K562 (cell line): ENCODE data around the gene LETM1. TPM values are rescaled to one million over a fixed set of nuclear protein-coding genes. Genes with fewer than 3 reads are reported as not detected.

Experiments
- BHLHE40 ChIP-seq: IDR thresholded peaks from 2 replicates; pipeline ENCODE4 v1.6.1; 2011; ENCODE audit warnings: low read length, improper control_type of control experiment
- BRF1 ChIP-seq: IDR thresholded peaks from 3 replicates; pipeline ENCODE4 v1.6.1; 2011; ENCODE audit warnings: borderline replicate concordance, mild to moderate bottlenecking; ENCODE audit not compliant: insufficient read length; ENCODE audit errors: extremely low read depth
- CBFA2T2 ChIP-seq: fragments of 450-650 bp; conservative IDR thresholded peaks from 2 replicates; pipeline ENCODE4 v1.6.1; 2017; ENCODE audit warnings: mild to moderate bottlenecking
- CREB1 ChIP-seq, 2 experiments: sonication (generic) in 1 of 2; formaldehyde crosslinking in 1 of 2; IDR thresholded peaks; 2 replicates each; pipeline versions ENCODE4 v1.6.1 to v1.8.0; 2012 to 2022; ENCODE audit warnings: inconsistent platforms in 1 of 2, mild to moderate bottlenecking in 1 of 2, missing genetic modification reagents in 1 of 2, moderate library complexity in 1 of 2
- EP300 ChIP-seq: IDR thresholded peaks from 2 replicates; pipeline ENCODE4 v1.6.1; 2012; ENCODE audit warnings: low read length, improper control_type of control experiment
- ETS1 ChIP-seq: conservative IDR thresholded peaks from 2 replicates; pipeline ENCODE4 v1.6.1; 2011; ENCODE audit warnings: low read depth, mild to moderate bottlenecking, low read length; ENCODE audit not compliant: control insufficient read depth
- EZH2 ChIP-seq: IDR thresholded peaks from 2 replicates; pipeline ENCODE4 v1.6.1; 2012; ENCODE audit warnings: low read depth, mild to moderate bottlenecking, inconsistent platforms, low read length, borderline replicate concordance
- FIP1L1 ChIP-seq: fragments of 200-400 bp; formaldehyde crosslinking; IDR thresholded peaks from 2 replicates; pipeline ENCODE4 v1.6.1; 2018; ENCODE audit warnings: mild to moderate bottlenecking, low read depth, low read length; ENCODE audit not compliant: poor library complexity, severe bottlenecking
- KAT7 ChIP-seq: sonication (generic); formaldehyde crosslinking; IDR thresholded peaks from 2 replicates; pipeline ENCODE4 v1.8.0; 2022; ENCODE audit warnings: missing genetic modification reagents, mild to moderate bottlenecking, borderline replicate concordance
- L3MBTL2 ChIP-seq: fragments of 450-650 bp; IDR thresholded peaks from 2 replicates; pipeline ENCODE4 v1.6.1; 2016; ENCODE audit warnings: mild to moderate bottlenecking, moderate library complexity
- MECOM ChIP-seq: fragments of 250-450 bp; sonication (Bioruptor Pico); IDR thresholded peaks from 2 replicates; pipeline ENCODE4 v1.8.0; 2022; ENCODE audit warnings: inconsistent platforms
- RAD21 ChIP-seq, 2 experiments: fragments of 250-450 bp in 1 of 2; fragments of 450-650 bp in 1 of 2; sonication (Bioruptor Pico) in 1 of 2; formaldehyde crosslinking in 1 of 2; IDR thresholded peaks in 1 of 2; conservative IDR thresholded peaks in 1 of 2; 2 replicates each; pipeline versions ENCODE4 v1.4.0 to v1.8.0; 2020 to 2022; ENCODE audit warnings: mild to moderate bottlenecking in 2 of 2, moderate library complexity in 1 of 2
- RBFOX2 ChIP-seq: fragments of 200-400 bp; formaldehyde crosslinking; IDR thresholded peaks from 2 replicates; pipeline ENCODE4 v1.6.1; 2017; ENCODE audit warnings: low read depth, mild to moderate bottlenecking, low read length, moderate library complexity
- ZEB2 ChIP-seq: fragments of 450-650 bp; IDR thresholded peaks from 2 replicates; pipeline ENCODE4 v1.6.1; 2016
- polyA plus RNA-seq, 8 experiments: library from polyadenylated mRNA; depleted of rRNA in 4 of 8; stranded (reverse) in 5 of 8; unstranded in 3 of 8; fragments of >200 nt; fragmentation: Nextera tagmentation in 2 of 8; fragmentation: Illumina TruSeq in 1 of 8; extraction: Ambion mirVana in 2 of 8; extraction: Trizol in 1 of 8; gene quantifications; 2 replicates each; pipeline versions ENCODE4 v1.2.1 to v1.2.3, GENCODE V29; 2011 to 2014; ENCODE audit warnings: inconsistent platforms in 1 of 8, missing spikeins in 1 of 8
- total RNA-seq, 7 experiments: library from RNA; depleted of rRNA in 6 of 7; stranded (reverse); fragments of >200 nt in 6 of 7; fragmentation: Illumina TruSeq in 2 of 7; extraction: Trizol in 2 of 7; gene quantifications; 2 replicates each; pipeline versions ENCODE4 v1.2.1 to v1.2.3, GENCODE V29; 2011 to 2021; ENCODE audit warnings: low replicate concordance in 1 of 7
- TF ChIP-seq, protein P1 (sequence below): fragments of 250-450 bp; sonication (Bioruptor Pico); IDR thresholded peaks from 2 replicates; pipeline ENCODE4 v1.4.0; 2020
- TF ChIP-seq, protein P2 (sequence below), 3 experiments: IDR thresholded peaks in 2 of 3; conservative IDR thresholded peaks in 1 of 3; 2 replicates each; pipeline ENCODE4 v1.5.1; 2011 to 2012; ENCODE audit warnings: low read length in 3 of 3, mild to moderate bottlenecking in 3 of 3, control low read depth in 2 of 3, improper control_type of control experiment in 1 of 3, inconsistent platforms in 1 of 3, low read depth in 1 of 3, mixed read lengths in 1 of 3, moderate library complexity in 1 of 3; ENCODE audit not compliant: insufficient read depth in 2 of 3

LETM1 gene
- total and polyA plus RNA-seq, 9 of the 15 experiments (the other 6 are each of a cell fraction or from before 2014, with no cell fraction given): 3.9 to 109 (median 35.0) TPM

GRCh38 chr4:1899149-1900086 lies 43.5 kb upstream of the LETM1 start (continued):
- no peak for TF ChIP-seq EZH2
- TF ChIP-seq, protein P1, sequence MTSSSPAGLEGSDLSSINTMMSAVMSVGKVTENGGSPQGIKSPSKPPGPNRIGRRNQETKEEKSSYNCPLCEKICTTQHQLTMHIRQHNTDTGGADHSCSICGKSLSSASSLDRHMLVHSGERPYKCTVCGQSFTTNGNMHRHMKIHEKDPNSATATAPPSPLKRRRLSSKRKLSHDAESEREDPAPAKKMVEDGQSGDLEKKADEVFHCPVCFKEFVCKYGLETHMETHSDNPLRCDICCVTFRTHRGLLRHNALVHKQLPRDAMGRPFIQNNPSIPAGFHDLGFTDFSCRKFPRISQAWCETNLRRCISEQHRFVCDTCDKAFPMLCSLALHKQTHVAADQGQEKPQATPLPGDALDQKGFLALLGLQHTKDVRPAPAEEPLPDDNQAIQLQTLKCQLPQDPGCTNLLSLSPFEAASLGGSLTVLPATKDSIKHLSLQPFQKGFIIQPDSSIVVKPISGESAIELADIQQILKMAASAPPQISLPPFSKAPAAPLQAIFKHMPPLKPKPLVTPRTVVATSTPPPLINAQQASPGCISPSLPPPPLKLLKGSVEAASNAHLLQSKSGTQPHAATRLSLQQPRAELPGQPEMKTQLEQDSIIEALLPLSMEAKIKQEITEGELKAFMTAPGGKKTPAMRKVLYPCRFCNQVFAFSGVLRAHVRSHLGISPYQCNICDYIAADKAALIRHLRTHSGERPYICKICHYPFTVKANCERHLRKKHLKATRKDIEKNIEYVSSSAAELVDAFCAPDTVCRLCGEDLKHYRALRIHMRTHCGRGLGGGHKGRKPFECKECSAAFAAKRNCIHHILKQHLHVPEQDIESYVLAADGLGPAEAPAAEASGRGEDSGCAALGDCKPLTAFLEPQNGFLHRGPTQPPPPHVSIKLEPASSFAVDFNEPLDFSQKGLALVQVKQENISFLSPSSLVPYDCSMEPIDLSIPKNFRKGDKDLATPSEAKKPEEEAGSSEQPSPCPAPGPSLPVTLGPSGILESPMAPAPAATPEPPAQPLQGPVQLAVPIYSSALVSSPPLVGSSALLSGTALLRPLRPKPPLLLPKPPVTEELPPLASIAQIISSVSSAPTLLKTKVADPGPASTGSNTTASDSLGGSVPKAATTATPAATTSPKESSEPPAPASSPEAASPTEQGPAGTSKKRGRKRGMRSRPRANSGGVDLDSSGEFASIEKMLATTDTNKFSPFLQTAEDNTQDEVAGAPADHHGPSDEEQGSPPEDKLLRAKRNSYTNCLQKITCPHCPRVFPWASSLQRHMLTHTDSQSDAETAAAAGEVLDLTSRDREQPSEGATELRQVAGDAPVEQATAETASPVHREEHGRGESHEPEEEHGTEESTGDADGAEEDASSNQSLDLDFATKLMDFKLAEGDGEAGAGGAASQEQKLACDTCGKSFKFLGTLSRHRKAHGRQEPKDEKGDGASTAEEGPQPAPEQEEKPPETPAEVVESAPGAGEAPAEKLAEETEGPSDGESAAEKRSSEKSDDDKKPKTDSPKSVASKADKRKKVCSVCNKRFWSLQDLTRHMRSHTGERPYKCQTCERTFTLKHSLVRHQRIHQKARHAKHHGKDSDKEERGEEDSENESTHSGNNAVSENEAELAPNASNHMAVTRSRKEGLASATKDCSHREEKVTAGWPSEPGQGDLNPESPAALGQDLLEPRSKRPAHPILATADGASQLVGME (CRISPR knock-in tag): peak; percentile 91; the same call in 1 of the 2 replicates
- TF ChIP-seq L3MBTL2: peak; percentile 35; the same call in 1 of the 2 replicates
- peak; percentile 88 to 90 for TF ChIP-seq RAD21 (CRISPR knock-in tag; conservative IDR thresholded peaks at IDR 0.05 in 1 of 2, IDR thresholded peaks at IDR 0.05 in 1 of 2)
- TF ChIP-seq BHLHE40: peak; percentile 30; the same call in 1 of the 2 replicates
- no peak for TF ChIP-seq CBFA2T2
- TF ChIP-seq ETS1: 0 out of 2 replicates have a peak, but pooled peaks have one; percentile 35
- 0 out of 2 replicates have a peak, but pooled peaks have one; percentile 48 for TF ChIP-seq KAT7 (CRISPR knock-in tag)
- TF ChIP-seq ZEB2: peak; percentile 51; the same call in 1 of the 2 replicates
- TF ChIP-seq BRF1: no peak
- no peak for TF ChIP-seq CREB1 (IDR thresholded peaks at IDR 0.05)
- TF ChIP-seq CREB1 (CRISPR knock-in tag; IDR thresholded peaks at IDR 0.05): peak; percentile 49; the same call in 1 of the 2 replicates
- TF ChIP-seq, protein P2, sequence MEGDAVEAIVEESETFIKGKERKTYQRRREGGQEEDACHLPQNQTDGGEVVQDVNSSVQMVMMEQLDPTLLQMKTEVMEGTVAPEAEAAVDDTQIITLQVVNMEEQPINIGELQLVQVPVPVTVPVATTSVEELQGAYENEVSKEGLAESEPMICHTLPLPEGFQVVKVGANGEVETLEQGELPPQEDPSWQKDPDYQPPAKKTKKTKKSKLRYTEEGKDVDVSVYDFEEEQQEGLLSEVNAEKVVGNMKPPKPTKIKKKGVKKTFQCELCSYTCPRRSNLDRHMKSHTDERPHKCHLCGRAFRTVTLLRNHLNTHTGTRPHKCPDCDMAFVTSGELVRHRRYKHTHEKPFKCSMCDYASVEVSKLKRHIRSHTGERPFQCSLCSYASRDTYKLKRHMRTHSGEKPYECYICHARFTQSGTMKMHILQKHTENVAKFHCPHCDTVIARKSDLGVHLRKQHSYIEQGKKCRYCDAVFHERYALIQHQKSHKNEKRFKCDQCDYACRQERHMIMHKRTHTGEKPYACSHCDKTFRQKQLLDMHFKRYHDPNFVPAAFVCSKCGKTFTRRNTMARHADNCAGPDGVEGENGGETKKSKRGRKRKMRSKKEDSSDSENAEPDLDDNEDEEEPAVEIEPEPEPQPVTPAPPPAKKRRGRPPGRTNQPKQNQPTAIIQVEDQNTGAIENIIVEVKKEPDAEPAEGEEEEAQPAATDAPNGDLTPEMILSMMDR (IDR thresholded peaks at IDR 0.05 in 2 of 3, conservative IDR thresholded peaks at IDR 0.05 in 1 of 3; ENCODE audit: insufficient read depth in 2 of 3, low read depth in 1 of 3, low read length in 3 of 3): peak; percentile 81 to 90 (median 88)
- TF ChIP-seq EP300: no peak
- TF ChIP-seq MECOM (CRISPR knock-in tag): 0 out of 2 replicates have a peak, but pooled peaks have one; percentile 10
- TF ChIP-seq RBFOX2: no peak
- TF ChIP-seq FIP1L1: no peak
